Medulla oblongata (tissue), 1 donor: ENCODE data around the gene FBXL17.

Experiments
- DNase-seq: peaks from one replicate; pipeline ENCODE4 v3.0.0-alpha.2; 2015; ENCODE audit errors: extremely low spot score

The FBXL17 gene

GRCh38 chr5:108249785-108250426, 132.0 kb downstream of the FBXL17 start:
- no peak for DNase-seq

GRCh38 chr5:108249095-108249784, 132.7 kb downstream of the FBXL17 start:
- DNase-seq = no peak

GRCh38 chr5:108238936-108239887, 142.7 kb downstream of the FBXL17 start:
- DNase-seq = no peak

GRCh38 chr5:108238461-108238860, 143.4 kb downstream of the FBXL17 start:
- DNase-seq = no peak

- no peak for DNase-seq
These were observed 148.2 kb downstream of the FBXL17 start for GRCh38 chr5:108233617-108234155.

- no peak for DNase-seq
These were observed 149.1 kb downstream of the FBXL17 start for GRCh38 chr5:108232805-108233204.

- DNase-seq = no peak
These were observed 159.9 kb downstream of the FBXL17 start for GRCh38 chr5:108222011-108222410.

- no peak for DNase-seq
These were observed 161.1 kb downstream of the FBXL17 start for GRCh38 chr5:108220834-108221233.

- no peak for DNase-seq
These were observed 165.0 kb downstream of the FBXL17 start for GRCh38 chr5:108216890-108217289.

- no peak for DNase-seq
These were observed 167.0 kb downstream of the FBXL17 start for GRCh38 chr5:108214857-108215256.

GRCh38 chr5:108212775-108213346, 169.0 kb downstream of the FBXL17 start:
- DNase-seq = no peak

- no peak for DNase-seq
These were observed 175.2 kb downstream of the FBXL17 start for GRCh38 chr5:108206707-108207106.

- no peak for DNase-seq
These were observed 180.2 kb downstream of the FBXL17 start for GRCh38 chr5:108201721-108202120.

- DNase-seq = no peak
These were observed 185.6 kb downstream of the FBXL17 start for GRCh38 chr5:108196276-108196675.

- DNase-seq = no peak
These were observed 188.7 kb downstream of the FBXL17 start for GRCh38 chr5:108193021-108193795.

GRCh38 chr5:108184940-108185339, 197.0 kb downstream of the FBXL17 start:
- no peak for DNase-seq

GRCh38 chr5:108181975-108182374, 199.9 kb downstream of the FBXL17 start:
- no peak for DNase-seq

GRCh38 chr5:108174286-108174685, 207.6 kb downstream of the FBXL17 start:
- no peak for DNase-seq

- no peak for DNase-seq
These were observed 210.1 kb downstream of the FBXL17 start for GRCh38 chr5:108171759-108172158.

GRCh38 chr5:108168915-108169314, 213.0 kb downstream of the FBXL17 start:
- DNase-seq = peak; percentile 22

GRCh38 chr5:108167174-108167573, 214.7 kb downstream of the FBXL17 start:
- DNase-seq = no peak
